ENCODE data around the gene SCN9A.
"Not testable (repeated sequence)": the region's sequence is repeated elsewhere in the genome, so short reads cannot be mapped to it uniquely, and the experiment has no call there.

The SCN9A gene

DNA sequence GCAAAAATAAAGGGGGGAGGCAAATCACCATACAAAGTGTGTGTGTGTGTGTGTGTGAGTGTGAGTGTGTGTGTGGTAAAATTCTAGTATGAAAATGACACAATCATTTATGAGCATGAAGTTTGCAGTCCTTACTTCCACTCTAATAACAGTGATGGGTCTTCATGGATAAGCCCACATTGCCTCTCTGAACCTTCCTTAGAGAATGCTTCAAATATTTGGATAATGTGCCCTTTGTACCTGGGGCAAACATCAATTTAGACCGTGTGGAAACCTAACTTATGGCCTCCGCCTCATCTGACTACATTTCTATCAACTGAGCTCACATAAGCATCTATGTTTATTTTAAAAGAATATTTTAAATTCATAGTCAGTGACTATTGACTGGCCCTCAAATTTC is 3.7 kb downstream of the SCN9A start:
- H3K4me1 Mint-ChIP-seq = peaks cover 6% of the 10 kb centered on the region
- peaks cover 17% of the 10 kb centered on the region for H3K27me3 Mint-ChIP-seq
- no peak overlapping the region for H3K4me3 Mint-ChIP-seq
- H3K9me3 Mint-ChIP-seq = no peaks in the 10 kb centered on the region
- no peak overlapping the region for H3K27ac Mint-ChIP-seq (ENCODE audit: low read depth)
- no peaks in the 10 kb centered on the region for H3K36me3 Mint-ChIP-seq (ENCODE audit: insufficient read depth)
- no peak for ATAC-seq (replicated peaks; ENCODE audit: extremely low read depth, poor library complexity, severe bottlenecking)
- no peak for DNase-seq (ENCODE audit: low spot score in 2 of 2)

DNA sequence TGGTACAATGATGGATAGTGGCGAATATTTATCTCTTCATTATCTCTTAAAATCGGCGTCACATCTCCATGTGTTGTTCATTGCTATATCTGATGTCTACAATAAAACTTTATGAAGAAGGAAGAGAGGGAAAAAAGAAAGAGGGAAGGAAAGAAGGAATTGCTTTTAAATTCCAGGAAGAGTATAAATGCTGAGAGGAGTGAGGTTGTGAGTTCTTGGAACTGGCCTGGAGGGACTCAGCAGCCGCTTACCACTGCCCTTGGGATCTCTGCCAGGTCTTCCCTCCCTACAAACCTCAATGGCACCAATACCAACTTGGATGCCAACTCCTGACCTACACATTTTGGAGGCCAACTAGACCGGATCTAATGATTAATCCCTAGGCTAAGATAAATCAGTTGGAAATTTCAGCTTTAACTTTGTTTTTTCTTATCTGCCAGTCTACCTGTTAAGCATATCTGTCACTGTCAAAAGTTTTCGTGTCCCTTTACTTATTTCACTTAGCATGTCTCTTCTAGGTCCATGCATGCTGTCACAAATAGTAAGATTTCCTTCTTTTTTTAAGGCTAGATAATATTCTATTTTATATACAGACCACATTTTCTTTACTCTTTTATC is 9.8 kb downstream of the SCN9A start:
- DNase-seq (ENCODE audit: low spot score in 2 of 2) (no peak), ATAC-seq (replicated peaks; ENCODE audit: extremely low read depth, poor library complexity, severe bottlenecking) (no peak)
- Mint-ChIP-seq H3K27ac (ENCODE audit: low read depth) (no peak overlapping the region), H3K27me3 (no peaks in the 10 kb centered on the region), H3K4me3 (no peak overlapping the region), H3K36me3 (ENCODE audit: insufficient read depth) (no peaks in the 10 kb centered on the region), H3K4me1 (no peaks in the 10 kb centered on the region), H3K9me3 (no peaks in the 10 kb centered on the region)

DNA sequence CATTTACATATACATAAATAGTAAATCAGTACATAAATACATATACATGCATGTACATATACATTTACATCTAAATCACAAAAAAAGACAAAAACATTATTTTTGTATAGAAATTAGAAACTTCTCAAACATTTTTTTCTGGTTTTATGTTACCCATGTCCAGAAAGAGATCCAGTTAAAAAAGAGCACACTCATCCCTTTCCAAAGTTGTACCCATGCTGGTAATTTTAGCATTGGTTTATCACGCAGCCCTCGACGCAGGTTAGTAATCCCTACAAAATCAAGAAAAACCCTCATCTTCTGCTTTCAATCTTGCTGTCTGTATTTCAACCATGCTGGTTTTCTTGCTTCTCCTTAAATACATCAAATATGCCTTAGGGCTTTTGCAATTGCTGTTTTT is 10.5 kb downstream of the SCN9A start:
- no peak overlapping the region for H3K27ac Mint-ChIP-seq (ENCODE audit: low read depth)

DNA sequence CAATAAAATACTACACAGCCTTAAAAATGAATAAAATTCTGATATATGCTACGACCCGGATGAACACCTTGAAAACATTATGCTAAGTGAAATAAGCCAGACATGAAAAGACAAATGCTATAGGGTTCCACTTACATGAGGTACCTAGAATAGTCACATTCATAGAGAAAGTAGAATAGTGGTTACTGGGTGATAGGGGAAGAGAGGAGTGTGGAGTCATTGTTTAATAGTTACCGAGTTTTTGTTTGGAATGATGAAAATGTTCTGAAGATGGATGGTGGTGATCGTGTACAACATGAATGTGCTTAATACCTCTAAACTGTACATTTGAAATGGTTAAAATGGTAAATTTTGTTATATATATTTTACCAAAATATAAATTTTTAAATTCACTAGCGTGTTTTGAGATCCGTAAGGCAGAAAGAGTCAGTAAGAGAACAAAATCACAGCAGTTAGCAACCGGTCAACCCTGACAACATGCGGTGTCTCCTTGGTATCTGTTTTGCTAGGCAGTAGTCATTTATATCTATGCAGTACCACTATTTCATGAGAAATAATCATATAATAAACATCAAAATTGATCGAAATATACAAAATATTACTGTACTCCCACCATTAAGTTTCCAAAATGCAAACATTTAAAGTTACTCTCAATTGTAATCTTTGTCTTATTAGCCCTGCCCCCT is 11.1 kb downstream of the SCN9A start:
- no peak for DNase-seq (ENCODE audit: low spot score in 2 of 2)
- Mint-ChIP-seq H3K4me1 (no peaks in the 10 kb centered on the region), H3K9me3 (no peaks in the 10 kb centered on the region), H3K27me3 (no peaks in the 10 kb centered on the region), H3K27ac (ENCODE audit: low read depth) (no peak overlapping the region), H3K36me3 (ENCODE audit: insufficient read depth) (no peaks in the 10 kb centered on the region), H3K4me3 (no peak overlapping the region)
- no peak for ATAC-seq (replicated peaks; ENCODE audit: extremely low read depth, poor library complexity, severe bottlenecking)

More for the DNA sequence above, 10.5 kb downstream of the SCN9A start:
- ATAC-seq (replicated peaks; ENCODE audit: extremely low read depth, poor library complexity, severe bottlenecking) (no peak), DNase-seq (ENCODE audit: low spot score in 2 of 2) (no peak)
- H3K36me3 Mint-ChIP-seq (ENCODE audit: insufficient read depth) = no peaks in the 10 kb centered on the region
- no peaks in the 10 kb centered on the region for H3K9me3 Mint-ChIP-seq
- no peaks in the 10 kb centered on the region for H3K4me1 Mint-ChIP-seq
- no peaks in the 10 kb centered on the region for H3K27me3 Mint-ChIP-seq
- no peak overlapping the region for H3K4me3 Mint-ChIP-seq

DNA sequence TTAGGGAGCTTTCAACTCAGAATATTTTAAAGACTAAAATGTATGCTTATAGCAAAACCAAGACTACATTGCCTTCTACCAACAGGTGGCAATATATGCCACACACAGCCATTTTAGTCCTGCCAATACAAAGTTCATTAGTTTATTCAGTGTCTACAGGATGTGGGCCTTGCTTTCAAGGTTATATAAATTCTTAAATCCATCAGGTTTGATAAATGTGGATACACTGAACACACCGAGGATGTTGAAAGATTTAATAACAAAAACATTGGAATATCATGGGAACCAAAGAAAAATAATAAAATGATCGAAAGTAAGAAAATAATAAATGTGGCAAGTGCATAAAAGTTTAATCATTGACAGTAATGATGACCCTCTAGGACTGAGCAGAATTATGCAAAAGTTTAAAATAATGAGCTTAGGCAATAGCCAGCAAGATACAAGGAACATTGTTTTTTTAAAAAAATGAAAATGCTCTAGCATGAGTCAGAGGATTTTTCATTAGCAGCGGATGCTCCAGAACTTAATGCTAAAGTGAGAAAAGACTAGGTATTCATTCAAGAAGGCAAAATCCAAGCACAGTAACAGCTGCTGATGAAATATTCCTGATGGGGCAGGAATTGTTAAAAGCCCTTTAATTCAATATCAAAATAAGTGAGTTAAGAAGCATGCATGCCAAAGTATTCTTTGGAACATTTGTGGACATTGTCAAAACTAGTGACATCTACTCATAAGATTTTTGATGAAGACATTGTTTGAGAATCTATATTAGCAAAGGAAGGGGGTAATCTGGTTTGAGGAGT is 14.2 kb downstream of the SCN9A start:
- H3K36me3 Mint-ChIP-seq (ENCODE audit: insufficient read depth) = no peaks in the 10 kb centered on the region
- no peak overlapping the region for H3K27ac Mint-ChIP-seq (ENCODE audit: low read depth)
- H3K4me3 Mint-ChIP-seq = no peak overlapping the region
- H3K9me3 Mint-ChIP-seq = peaks cover 5% of the 10 kb centered on the region
- ATAC-seq (replicated peaks; ENCODE audit: extremely low read depth, poor library complexity, severe bottlenecking) (no peak), DNase-seq (ENCODE audit: low spot score in 2 of 2) (no peak)
- no peaks in the 10 kb centered on the region for H3K27me3 Mint-ChIP-seq
- no peaks in the 10 kb centered on the region for H3K4me1 Mint-ChIP-seq

DNA sequence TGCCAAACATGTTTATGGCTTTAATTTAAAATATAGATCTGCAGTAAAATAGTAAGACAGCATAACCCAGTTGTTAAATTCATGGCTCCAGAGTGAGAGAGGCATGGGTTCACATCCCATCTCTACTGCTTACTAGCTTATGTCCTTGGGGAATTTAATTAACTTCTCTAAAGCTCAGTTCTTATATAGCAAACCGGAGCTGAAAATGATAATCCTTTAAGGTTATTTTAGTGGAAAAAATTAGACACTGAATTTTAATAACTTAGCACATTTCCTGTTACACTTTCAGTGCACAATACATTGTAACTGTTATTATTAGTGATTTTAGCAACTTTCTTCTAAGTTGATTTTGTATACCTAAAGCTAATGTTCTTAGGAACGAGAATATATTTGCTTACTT is 14.8 kb downstream of the SCN9A start:
- Mint-ChIP-seq H3K4me1 (no peaks in the 10 kb centered on the region), H3K27me3 (no peaks in the 10 kb centered on the region), H3K36me3 (ENCODE audit: insufficient read depth) (no peaks in the 10 kb centered on the region)

DNA sequence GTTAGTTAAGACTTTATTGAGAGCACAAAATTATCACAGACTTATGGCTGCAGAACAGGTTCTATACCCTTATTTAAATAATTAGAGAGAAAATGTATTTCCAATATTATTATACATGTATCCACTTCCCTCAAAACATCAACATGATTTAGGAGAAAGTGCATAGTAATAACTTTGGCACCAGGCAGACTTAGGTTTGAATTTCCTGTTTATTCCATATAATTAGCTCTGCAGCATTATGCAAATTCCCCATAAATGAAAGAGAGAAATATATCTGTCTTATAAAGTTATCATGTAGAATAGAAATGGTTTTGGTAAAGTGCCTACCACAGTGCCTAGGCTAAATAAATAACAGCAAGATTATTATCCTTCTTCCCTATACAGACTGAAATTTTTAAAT is 15.3 kb downstream of the SCN9A start:
- DNase-seq (ENCODE audit: low spot score in 2 of 2) (no peak), ATAC-seq (replicated peaks; ENCODE audit: extremely low read depth, poor library complexity, severe bottlenecking) (no peak)
- no peaks in the 10 kb centered on the region for H3K27me3 Mint-ChIP-seq
- H3K9me3 Mint-ChIP-seq = peaks cover 5% of the 10 kb centered on the region
- H3K36me3 Mint-ChIP-seq (ENCODE audit: insufficient read depth) = no peaks in the 10 kb centered on the region
- H3K4me1 Mint-ChIP-seq = no peaks in the 10 kb centered on the region
- H3K4me3 Mint-ChIP-seq = no peak overlapping the region
- no peak overlapping the region for H3K27ac Mint-ChIP-seq (ENCODE audit: low read depth)

More for the DNA sequence above, 14.8 kb downstream of the SCN9A start:
- no peak overlapping the region for H3K4me3 Mint-ChIP-seq
- H3K27ac Mint-ChIP-seq (ENCODE audit: low read depth) = no peak overlapping the region
- ATAC-seq (replicated peaks; ENCODE audit: extremely low read depth, poor library complexity, severe bottlenecking) (no peak), DNase-seq (ENCODE audit: low spot score in 2 of 2) (no peak)
- peaks cover 5% of the 10 kb centered on the region for H3K9me3 Mint-ChIP-seq

DNA sequence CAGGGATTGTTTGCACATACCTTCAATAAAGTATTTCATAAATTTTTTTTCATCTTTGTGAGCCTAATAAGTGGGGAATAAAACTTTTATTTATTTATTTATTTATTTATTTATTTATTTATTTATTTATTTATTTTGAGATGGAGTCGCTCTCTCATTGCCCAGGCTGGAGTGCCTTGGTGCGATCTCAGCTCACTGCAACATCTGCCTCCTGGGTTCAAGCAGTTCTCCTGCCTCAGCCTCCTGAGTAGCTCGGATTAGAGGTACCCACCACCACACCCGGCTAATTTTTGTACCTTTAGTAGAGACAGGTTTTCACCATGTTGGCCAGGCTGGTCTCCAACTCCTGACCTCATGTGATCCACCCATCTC is 17.8 kb downstream of the SCN9A start:
- not testable (repeated sequence) for H3K4me1 Mint-ChIP-seq; H3K36me3 Mint-ChIP-seq (ENCODE audit: insufficient read depth); H3K4me3 Mint-ChIP-seq; H3K27me3 Mint-ChIP-seq; H3K27ac Mint-ChIP-seq (ENCODE audit: low read depth); DNase-seq (ENCODE audit: low spot score in 2 of 2); ATAC-seq (replicated peaks; ENCODE audit: extremely low read depth, poor library complexity, severe bottlenecking)
- H3K9me3 Mint-ChIP-seq = peaks cover 11% of the 10 kb centered on the region

DNA sequence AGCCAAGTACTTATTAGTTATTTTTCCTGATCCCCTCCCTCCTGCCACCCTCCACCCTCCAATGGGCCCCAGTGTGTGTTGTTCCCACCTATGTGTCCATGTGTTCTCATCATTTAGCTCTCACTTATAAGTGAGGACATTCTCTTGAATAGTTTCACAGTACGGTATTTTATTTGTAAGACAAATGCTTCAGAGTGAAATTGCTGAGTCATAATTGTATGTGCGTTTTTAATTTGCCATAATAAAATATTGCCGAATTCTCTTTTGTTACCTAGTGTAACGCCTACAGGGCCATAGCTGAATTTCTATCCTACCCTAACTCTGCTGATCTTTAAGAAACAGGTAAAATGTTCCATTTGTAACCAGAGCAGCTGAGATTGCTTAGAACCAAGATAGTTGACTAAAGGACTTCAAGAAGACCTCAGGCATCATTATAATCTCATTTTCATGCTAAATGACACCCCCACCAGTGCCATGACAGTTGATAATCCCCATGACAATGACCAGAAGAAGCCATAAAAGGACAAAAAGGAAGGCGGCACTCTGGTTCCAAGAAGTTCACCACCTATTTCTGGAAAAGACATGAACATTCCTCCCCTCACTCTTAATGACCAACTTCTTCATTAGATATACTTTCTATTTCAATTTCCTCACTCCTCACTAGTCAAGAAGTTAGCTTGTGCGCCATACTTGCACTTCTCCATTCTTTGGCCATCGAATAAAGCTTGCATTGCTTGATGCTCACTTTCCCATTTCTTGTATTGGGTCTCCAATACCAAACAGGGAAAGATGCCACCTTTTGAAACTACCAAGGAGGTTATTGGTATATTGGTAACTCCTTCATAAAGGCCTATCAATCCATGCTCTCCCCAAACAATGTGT is 18.4 kb downstream of the SCN9A start:
- no peak overlapping the region for H3K27ac Mint-ChIP-seq (ENCODE audit: low read depth)
- peaks cover 11% of the 10 kb centered on the region for H3K9me3 Mint-ChIP-seq
- H3K4me3 Mint-ChIP-seq = no peak overlapping the region
- DNase-seq (ENCODE audit: low spot score in 2 of 2) (no peak), ATAC-seq (replicated peaks; ENCODE audit: extremely low read depth, poor library complexity, severe bottlenecking) (no peak)
- H3K36me3 Mint-ChIP-seq (ENCODE audit: insufficient read depth) = no peaks in the 10 kb centered on the region
- no peaks in the 10 kb centered on the region for H3K4me1 Mint-ChIP-seq
- no peaks in the 10 kb centered on the region for H3K27me3 Mint-ChIP-seq

DNA sequence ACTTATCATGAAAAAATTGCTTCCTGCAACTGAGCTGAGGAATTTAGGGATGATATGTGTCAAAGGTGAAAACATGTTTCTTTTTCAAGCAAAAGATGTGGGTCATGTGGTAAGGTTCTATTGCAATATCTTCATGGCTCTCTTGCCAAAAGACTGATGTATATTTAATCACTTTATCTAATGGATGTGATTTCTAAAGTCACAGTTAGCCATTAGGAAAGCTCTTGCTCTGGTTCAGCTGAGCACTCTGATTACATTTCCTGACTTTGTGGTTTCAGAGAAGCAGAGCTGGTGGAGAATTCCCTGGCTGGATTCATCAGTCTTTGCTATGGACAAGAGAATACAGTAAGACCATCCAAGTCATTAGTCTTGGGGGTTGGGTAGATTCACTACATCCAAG is 24.4 kb downstream of the SCN9A start:
- H3K9me3 Mint-ChIP-seq = peaks cover 11% of the 10 kb centered on the region
- DNase-seq (ENCODE audit: low spot score in 2 of 2) = no peak
- ATAC-seq (replicated peaks; ENCODE audit: extremely low read depth, poor library complexity, severe bottlenecking) = no peak
- H3K27ac Mint-ChIP-seq (ENCODE audit: low read depth) = no peak overlapping the region
- H3K36me3 Mint-ChIP-seq (ENCODE audit: insufficient read depth) = no peaks in the 10 kb centered on the region
- no peaks in the 10 kb centered on the region for H3K4me1 Mint-ChIP-seq
- no peak overlapping the region for H3K4me3 Mint-ChIP-seq
- no peaks in the 10 kb centered on the region for H3K27me3 Mint-ChIP-seq

DNA sequence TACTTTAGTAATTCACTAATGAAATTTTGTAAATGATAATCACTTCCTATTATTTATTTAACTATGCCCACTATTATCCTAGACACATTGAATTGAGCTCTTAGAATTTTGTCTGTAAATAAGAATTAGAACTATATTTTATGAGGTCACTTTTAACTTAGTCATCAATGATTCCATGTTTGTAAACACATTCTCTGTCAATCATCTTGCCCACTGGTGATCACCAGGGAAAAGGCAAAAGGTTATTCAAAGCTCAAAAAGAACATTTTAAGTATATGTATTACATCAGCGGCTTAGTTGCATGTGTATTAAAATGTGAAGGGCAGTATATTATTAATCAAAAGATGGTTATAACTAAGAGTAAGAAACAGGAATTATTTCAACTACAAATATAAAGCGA is 25.2 kb downstream of the SCN9A start:
- no peak overlapping the region for H3K27ac Mint-ChIP-seq (ENCODE audit: low read depth)
- no peak overlapping the region for H3K4me3 Mint-ChIP-seq
- H3K9me3 Mint-ChIP-seq = peaks cover 11% of the 10 kb centered on the region
- H3K27me3 Mint-ChIP-seq = no peaks in the 10 kb centered on the region
- no peak for ATAC-seq (replicated peaks; ENCODE audit: extremely low read depth, poor library complexity, severe bottlenecking)
- no peak for DNase-seq (ENCODE audit: low spot score in 2 of 2)
- no peaks in the 10 kb centered on the region for H3K36me3 Mint-ChIP-seq (ENCODE audit: insufficient read depth)
- H3K4me1 Mint-ChIP-seq = no peaks in the 10 kb centered on the region

DNA sequence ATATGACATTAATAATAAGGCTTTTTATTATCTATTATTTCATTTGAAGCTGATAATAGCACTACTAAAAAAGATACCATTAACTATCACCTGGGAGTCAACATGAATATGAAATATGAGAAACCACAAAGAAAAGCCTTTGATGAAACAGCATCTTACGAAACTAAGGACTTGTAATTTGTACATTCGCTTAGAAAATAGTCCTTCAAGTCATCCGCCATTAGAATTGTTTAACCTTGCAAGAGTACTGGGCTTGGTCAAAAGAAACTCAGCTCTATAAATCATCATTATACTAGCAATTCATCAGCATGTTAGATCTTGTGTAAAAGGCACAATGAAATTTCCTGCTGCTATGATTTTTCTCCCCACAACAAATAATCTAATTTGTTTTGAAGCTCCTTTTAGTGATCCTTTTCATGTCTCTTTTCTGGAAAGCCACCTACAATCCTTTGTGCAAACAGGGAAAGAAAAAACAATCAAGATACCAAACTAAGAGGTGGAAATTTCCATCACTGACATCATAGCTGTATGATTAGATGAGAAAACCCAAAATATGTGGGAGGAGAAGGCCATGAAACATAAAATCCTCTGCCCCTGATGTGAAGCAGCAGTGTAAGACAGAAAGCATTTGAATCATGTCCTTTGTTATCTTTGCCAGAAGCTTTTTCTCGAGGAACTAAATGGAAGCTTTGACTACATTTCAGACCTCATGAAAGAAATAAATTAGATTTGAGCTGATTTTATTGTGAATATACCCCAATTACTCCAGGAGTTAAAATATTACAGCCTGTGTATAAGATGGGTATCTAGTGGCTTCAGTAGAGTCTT is 31.2 kb downstream of the SCN9A start:
- no peak for DNase-seq (ENCODE audit: low spot score in 2 of 2)
- no peak overlapping the region for H3K27ac Mint-ChIP-seq (ENCODE audit: low read depth)
- peaks cover 5% of the 10 kb centered on the region for H3K9me3 Mint-ChIP-seq
- H3K4me1 Mint-ChIP-seq = no peaks in the 10 kb centered on the region
- H3K4me3 Mint-ChIP-seq = no peak overlapping the region
- no peaks in the 10 kb centered on the region for H3K36me3 Mint-ChIP-seq (ENCODE audit: insufficient read depth)
- no peaks in the 10 kb centered on the region for H3K27me3 Mint-ChIP-seq
- ATAC-seq (replicated peaks; ENCODE audit: extremely low read depth, poor library complexity, severe bottlenecking) = no peak

All from central memory CD8-positive, alpha-beta T cell (primary cell).